DOHH2 (cell line): ENCODE results near the gene LUC7L3.

ENCODE experiments used
- EZH2phosphoT487 ChIP-seq: fragments of 200-600 bp; sonication (generic); IDR thresholded peaks from 2 replicates; pipeline ENCODE4 v1.6.1; 2017; ENCODE audit warnings: borderline replicate concordance, mild to moderate bottlenecking, antibody characterized with exemption, low read length, moderate library complexity, mixed read lengths
- TF ChIP-seq, protein P1 (sequence below): fragments of 200-600 bp; sonication (generic); IDR thresholded peaks from one replicate; pipeline ENCODE4 v1.5.1; 2014; ENCODE audit warnings: antibody characterized with exemption, mild to moderate bottlenecking, low read depth, low read length; ENCODE audit not compliant: poor library complexity, severe bottlenecking

DNA sequence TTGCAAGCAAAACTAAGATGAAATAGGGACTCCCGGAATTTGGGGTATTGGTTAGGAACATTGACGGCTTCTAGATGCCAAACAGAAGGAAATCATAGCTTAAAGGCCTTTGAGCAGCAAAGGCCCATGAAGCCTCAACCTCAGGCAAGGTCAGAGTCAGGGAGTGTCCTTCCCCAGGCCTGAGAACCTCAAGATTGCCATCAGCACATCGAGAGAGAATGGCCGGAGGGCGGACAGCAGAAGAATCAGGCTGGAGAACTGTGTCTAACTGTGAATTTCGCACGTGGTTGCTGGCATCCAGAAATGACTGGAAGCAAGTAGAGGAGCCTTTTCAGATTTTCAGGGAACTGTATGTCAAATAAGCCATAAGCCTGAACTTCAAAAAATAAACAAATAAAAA lies 72.7 kb downstream of the LUC7L3 start:
- TF ChIP-seq, protein P1, sequence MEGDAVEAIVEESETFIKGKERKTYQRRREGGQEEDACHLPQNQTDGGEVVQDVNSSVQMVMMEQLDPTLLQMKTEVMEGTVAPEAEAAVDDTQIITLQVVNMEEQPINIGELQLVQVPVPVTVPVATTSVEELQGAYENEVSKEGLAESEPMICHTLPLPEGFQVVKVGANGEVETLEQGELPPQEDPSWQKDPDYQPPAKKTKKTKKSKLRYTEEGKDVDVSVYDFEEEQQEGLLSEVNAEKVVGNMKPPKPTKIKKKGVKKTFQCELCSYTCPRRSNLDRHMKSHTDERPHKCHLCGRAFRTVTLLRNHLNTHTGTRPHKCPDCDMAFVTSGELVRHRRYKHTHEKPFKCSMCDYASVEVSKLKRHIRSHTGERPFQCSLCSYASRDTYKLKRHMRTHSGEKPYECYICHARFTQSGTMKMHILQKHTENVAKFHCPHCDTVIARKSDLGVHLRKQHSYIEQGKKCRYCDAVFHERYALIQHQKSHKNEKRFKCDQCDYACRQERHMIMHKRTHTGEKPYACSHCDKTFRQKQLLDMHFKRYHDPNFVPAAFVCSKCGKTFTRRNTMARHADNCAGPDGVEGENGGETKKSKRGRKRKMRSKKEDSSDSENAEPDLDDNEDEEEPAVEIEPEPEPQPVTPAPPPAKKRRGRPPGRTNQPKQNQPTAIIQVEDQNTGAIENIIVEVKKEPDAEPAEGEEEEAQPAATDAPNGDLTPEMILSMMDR, result no peak
- TF ChIP-seq EZH2phosphoT487, result no peak
